Measurements from ENCODE around the gene ARMC9. TPM values are rescaled to one million over a fixed set of nuclear protein-coding genes. Genes with fewer than 3 reads are reported as not detected.
"Not testable (repeated sequence)": the region's sequence is repeated elsewhere in the genome, so short reads cannot be mapped to it uniquely, and the experiment has no call there.

The ARMC9 gene
- total RNA-seq, 1 experiment from 2014 or later = 23.4 TPM

DNA sequence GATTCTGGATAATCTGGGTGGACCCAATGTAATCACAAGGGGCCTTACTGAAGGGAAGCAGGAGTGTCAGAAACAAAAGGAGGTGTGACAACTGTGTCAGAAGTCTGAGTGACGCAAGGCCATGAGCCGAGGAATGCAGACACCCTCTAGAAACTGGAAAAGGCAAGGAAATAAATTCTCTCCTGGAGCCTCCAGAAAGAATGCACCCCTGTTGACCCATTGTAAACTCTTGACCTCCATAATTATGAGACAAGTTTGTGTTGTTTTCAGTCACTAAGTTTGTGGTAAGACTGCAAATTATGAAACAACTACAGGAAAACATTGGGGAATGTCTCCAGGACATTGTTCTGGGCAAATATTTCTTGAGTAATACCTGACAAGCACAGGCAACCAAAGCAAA lies 149.7 kb downstream of the ARMC9 start:
- BruUV-seq (replicated peaks) = no TSS peak
- no peak for TF ChIP-seq EZH2phosphoT487 (IDR thresholded peaks at IDR 0.05; ENCODE audit: borderline replicate concordance, low read length)
- TF ChIP-seq, protein P1, sequence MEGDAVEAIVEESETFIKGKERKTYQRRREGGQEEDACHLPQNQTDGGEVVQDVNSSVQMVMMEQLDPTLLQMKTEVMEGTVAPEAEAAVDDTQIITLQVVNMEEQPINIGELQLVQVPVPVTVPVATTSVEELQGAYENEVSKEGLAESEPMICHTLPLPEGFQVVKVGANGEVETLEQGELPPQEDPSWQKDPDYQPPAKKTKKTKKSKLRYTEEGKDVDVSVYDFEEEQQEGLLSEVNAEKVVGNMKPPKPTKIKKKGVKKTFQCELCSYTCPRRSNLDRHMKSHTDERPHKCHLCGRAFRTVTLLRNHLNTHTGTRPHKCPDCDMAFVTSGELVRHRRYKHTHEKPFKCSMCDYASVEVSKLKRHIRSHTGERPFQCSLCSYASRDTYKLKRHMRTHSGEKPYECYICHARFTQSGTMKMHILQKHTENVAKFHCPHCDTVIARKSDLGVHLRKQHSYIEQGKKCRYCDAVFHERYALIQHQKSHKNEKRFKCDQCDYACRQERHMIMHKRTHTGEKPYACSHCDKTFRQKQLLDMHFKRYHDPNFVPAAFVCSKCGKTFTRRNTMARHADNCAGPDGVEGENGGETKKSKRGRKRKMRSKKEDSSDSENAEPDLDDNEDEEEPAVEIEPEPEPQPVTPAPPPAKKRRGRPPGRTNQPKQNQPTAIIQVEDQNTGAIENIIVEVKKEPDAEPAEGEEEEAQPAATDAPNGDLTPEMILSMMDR (conservative IDR thresholded peaks at IDR 0.05; ENCODE audit: low read depth, low read length) = no peak
- no peak for TF ChIP-seq EZH2 (IDR thresholded peaks at IDR 0.05; ENCODE audit: low read length, unreplicated experiment)
- no peak overlapping the region for H3K4me2 ChIP-seq (ENCODE audit: low read length)

DNA sequence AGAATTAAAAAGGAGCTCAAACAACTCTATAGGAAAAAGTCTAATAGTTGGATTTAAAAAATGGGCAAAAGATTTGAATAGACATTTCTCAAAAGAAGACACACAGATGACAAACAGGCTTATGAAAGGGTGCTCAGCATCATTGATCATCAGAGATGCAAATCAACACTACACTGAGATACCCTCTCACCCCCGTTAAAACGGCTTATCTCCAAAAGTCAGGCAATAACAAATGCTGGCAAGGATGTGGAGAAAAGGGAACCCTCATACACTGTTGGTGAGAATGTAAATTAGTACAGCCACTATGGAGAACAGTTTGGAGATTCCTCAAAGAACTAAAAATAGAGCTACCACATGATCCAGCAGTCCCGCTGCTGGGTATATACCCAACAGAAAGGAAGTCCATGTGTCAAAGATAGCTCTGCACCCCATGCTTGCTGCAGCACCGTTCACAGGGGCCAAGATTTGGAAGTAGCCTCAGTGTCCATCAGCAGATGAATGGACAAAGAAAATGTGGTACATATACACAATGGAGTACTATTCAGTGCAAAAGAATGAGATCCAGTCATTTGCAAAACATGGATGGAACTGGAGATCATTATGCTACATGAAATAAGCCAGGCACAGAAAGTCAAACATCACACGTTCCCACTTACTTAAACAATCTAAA lies 150.4 kb downstream of the ARMC9 start:
- Histone ChIP-seq H3K27ac (ENCODE audit: low read length) (no peak overlapping the region), H3K9me2 (replicated peaks; ENCODE audit: low read length) (no peaks in the 10 kb centered on the region), H4K20me1 (ENCODE audit: low read length) (no peaks in the 10 kb centered on the region), H3K79me2 (ENCODE audit: low read length) (no peaks in the 10 kb centered on the region), H3K4me3 (ENCODE audit: low read length) (no peak overlapping the region), H3F3A (ENCODE audit: low read length, unreplicated experiment) (no peaks in the 10 kb centered on the region), H3K9me3 (ENCODE audit: low read length) (no peaks in the 10 kb centered on the region), H3K4me1 (ENCODE audit: insufficient read depth, low read length) (no peaks in the 10 kb centered on the region), H3K27me3 (ENCODE audit: low read length) (no peaks in the 10 kb centered on the region), H2AFZ (ENCODE audit: low read length) (no peak overlapping the region), H3K9ac (ENCODE audit: low read length) (no peak overlapping the region), H3K36me3 (ENCODE audit: low read depth, low read length) (no peaks in the 10 kb centered on the region), H3K4me2 (ENCODE audit: low read length) (no peak overlapping the region)
- intact Hi-C loops (cut with micrococcal nuclease) = no loop called here
- ChIA-PET CTCF (no interaction called here), POLR2A (ENCODE audit: unreplicated experiment) (no interaction called here)
- TF ChIP-seq EZH2phosphoT487 (IDR thresholded peaks at IDR 0.05; ENCODE audit: borderline replicate concordance, low read length) (no peak), EZH2 (IDR thresholded peaks at IDR 0.05; ENCODE audit: low read length, unreplicated experiment) (no peak)
- TF ChIP-seq, protein P1 (conservative IDR thresholded peaks at IDR 0.05; ENCODE audit: low read depth, low read length) = no peak
- DNase-seq (no peak), ATAC-seq (no peak)
- BruUV-seq (replicated peaks) = TSS peak; percentile 18

More for the DNA sequence above, 149.7 kb downstream of the ARMC9 start:
- Histone ChIP-seq H3K9me2 (replicated peaks; ENCODE audit: low read length) (no peaks in the 10 kb centered on the region), H3K4me3 (ENCODE audit: low read length) (no peak overlapping the region), H3K36me3 (ENCODE audit: low read depth, low read length) (no peaks in the 10 kb centered on the region), H3F3A (ENCODE audit: low read length, unreplicated experiment) (no peaks in the 10 kb centered on the region), H4K20me1 (ENCODE audit: low read length) (no peaks in the 10 kb centered on the region), H2AFZ (ENCODE audit: low read length) (no peak overlapping the region), H3K27ac (ENCODE audit: low read length) (no peak overlapping the region), H3K4me1 (ENCODE audit: insufficient read depth, low read length) (no peaks in the 10 kb centered on the region), H3K27me3 (ENCODE audit: low read length) (no peaks in the 10 kb centered on the region), H3K79me2 (ENCODE audit: low read length) (no peaks in the 10 kb centered on the region), H3K9ac (ENCODE audit: low read length) (no peak overlapping the region), H3K9me3 (ENCODE audit: low read length) (no peaks in the 10 kb centered on the region)
- intact Hi-C loops (cut with micrococcal nuclease) = no loop called here
- ATAC-seq (no peak), DNase-seq (no peak)
- POLR2A ChIA-PET (ENCODE audit: unreplicated experiment) = no interaction called here
- CTCF ChIA-PET = no interaction called here

DNA sequence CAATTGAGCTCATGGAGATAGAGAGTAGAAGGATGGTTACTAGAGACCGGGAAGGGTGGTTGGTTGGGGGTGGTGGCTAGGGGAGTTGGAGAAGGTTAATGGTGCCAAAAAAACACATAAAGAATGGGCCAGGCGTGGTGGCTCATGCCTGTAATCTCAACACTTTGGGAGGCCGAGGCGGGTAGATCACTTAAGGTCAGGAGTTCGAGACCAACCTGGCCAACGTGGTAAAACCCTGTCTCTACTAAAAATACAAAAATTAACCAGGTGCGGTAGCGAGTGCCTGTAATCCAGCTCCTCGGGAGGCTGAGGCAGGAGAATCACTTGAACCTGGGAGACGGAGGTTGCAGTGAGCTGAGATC lies 150.9 kb downstream of the ARMC9 start:
- H3K27ac ChIP-seq (ENCODE audit: low read length); H3K4me3 ChIP-seq (ENCODE audit: low read length); H3K9ac ChIP-seq (ENCODE audit: low read length); intact Hi-C loops (cut with micrococcal nuclease); H3F3A ChIP-seq (ENCODE audit: low read length, unreplicated experiment); H3K4me2 ChIP-seq (ENCODE audit: low read length); H3K9me3 ChIP-seq (ENCODE audit: low read length); H2AFZ ChIP-seq (ENCODE audit: low read length); H3K9me2 ChIP-seq (replicated peaks; ENCODE audit: low read length); CTCF ChIA-PET; H3K27me3 ChIP-seq (ENCODE audit: low read length); H3K4me1 ChIP-seq (ENCODE audit: insufficient read depth, low read length); BruUV-seq (replicated peaks); DNase-seq; H4K20me1 ChIP-seq (ENCODE audit: low read length); POLR2A ChIA-PET (ENCODE audit: unreplicated experiment); H3K36me3 ChIP-seq (ENCODE audit: low read depth, low read length); ATAC-seq; H3K79me2 ChIP-seq (ENCODE audit: low read length): not testable (repeated sequence)

Data from PC-3 (cell line).